ENCODE data around the gene SAMD10.
A peak's percentile ranks its signal among the peaks of the same experiment; 100 is the strongest.

The SAMD10 gene

GRCh38 chr20:64003960-64004725 is 24.7 kb upstream of the SAMD10 start:
- TF ChIP-seq CTCF (IDR thresholded peaks at IDR 0.05; ENCODE audit: unreplicated experiment in 3 of 3) = no peak
- Mint-ChIP-seq H3K27ac (peak overlapping the region in 1 of 3 experiments; percentile 84), H3K36me3 (ENCODE audit: low read depth) (peaks cover 59% of the 10 kb centered on the region), H3K4me1 (no peaks in the 10 kb centered on the region), H3K27me3 (ENCODE audit: low read depth) (no peaks in the 10 kb centered on the region), H3K4me3 (no peak overlapping the region), H3K9me3 (peaks cover 8% of the 10 kb centered on the region)

- Mint-ChIP-seq H3K36me3 (ENCODE audit: low read depth) (peaks cover 56% of the 10 kb centered on the region), H3K9me3 (no peaks in the 10 kb centered on the region), H3K4me1 (no peaks in the 10 kb centered on the region), H3K27ac (peak overlapping the region in 1 of 3 experiments; percentile 23), H3K27me3 (ENCODE audit: low read depth) (no peaks in the 10 kb centered on the region), H3K4me3 (no peak overlapping the region)
- TF ChIP-seq CTCF (IDR thresholded peaks at IDR 0.05; ENCODE audit: unreplicated experiment in 3 of 3) = no peak
Measured at GRCh38 chr20:64001607-64002011, 22.2 kb upstream of the SAMD10 start.

DNA sequence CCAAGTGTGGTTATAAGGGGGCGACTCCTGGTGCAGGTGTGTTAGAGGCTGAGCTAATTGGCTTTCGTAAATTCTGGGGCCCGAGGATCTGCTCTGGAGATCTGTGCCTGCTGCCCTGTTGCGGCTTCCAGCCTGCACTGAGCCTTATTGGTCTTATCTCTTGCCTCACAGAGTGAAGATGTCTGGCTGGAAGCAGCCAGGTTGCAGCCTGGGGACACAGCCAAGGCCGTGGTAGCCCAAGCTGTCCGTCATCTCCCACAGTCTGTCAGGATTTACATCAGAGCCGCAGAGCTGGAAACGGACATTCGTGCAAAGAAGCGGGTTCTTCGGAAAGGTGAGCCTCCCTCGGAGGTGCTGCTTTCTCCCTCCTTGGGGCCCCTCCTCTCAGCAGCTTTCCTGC is 21.5 kb upstream of the SAMD10 start:
- no peaks in the 10 kb centered on the region for H3K4me1 Mint-ChIP-seq
- H3K27ac Mint-ChIP-seq = no peak overlapping the region
- H3K9me3 Mint-ChIP-seq = no peaks in the 10 kb centered on the region
- TF ChIP-seq CTCF (IDR thresholded peaks at IDR 0.05; ENCODE audit: unreplicated experiment in 3 of 3) = no peak
- H3K27me3 Mint-ChIP-seq (ENCODE audit: low read depth) = no peaks in the 10 kb centered on the region
- no peak overlapping the region for H3K4me3 Mint-ChIP-seq
- H3K36me3 Mint-ChIP-seq (ENCODE audit: low read depth) = peaks cover 60% of the 10 kb centered on the region

- H3K9me3 Mint-ChIP-seq = no peaks in the 10 kb centered on the region
- H3K4me1 Mint-ChIP-seq = peaks cover 35% of the 10 kb centered on the region
- H3K27me3 Mint-ChIP-seq (ENCODE audit: low read depth) = peaks cover 3% of the 10 kb centered on the region
- peak overlapping the region; percentile 55 to 73 (median 73) for H3K4me3 Mint-ChIP-seq
- peak overlapping the region in 2 of 3 experiments; percentile 19 to 69 for H3K27ac Mint-ChIP-seq
- peaks cover 39% of the 10 kb centered on the region for H3K36me3 Mint-ChIP-seq (ENCODE audit: low read depth)
- TF ChIP-seq CTCF (IDR thresholded peaks at IDR 0.05; ENCODE audit: unreplicated experiment in 3 of 3) = no peak
Measured at GRCh38 chr20:63982937-63983336, 3.5 kb upstream of the SAMD10 start.

- peak; percentile 78 to 95 (median 83) for TF ChIP-seq CTCF (IDR thresholded peaks at IDR 0.05; ENCODE audit: unreplicated experiment in 3 of 3)
- Mint-ChIP-seq H3K36me3 (ENCODE audit: low read depth) (peaks cover 27% of the 10 kb centered on the region), H3K27ac (peak within 1 kb of the TSS; percentile 89 to 97 (median 95)), H3K4me1 (peaks cover 35% of the 10 kb centered on the region), H3K27me3 (ENCODE audit: low read depth) (peaks cover 3% of the 10 kb centered on the region), H3K9me3 (no peaks in the 10 kb centered on the region), H3K4me3 (peak within 1 kb of the TSS; percentile 95 to 99 (median 96))
Measured at GRCh38 chr20:63980806-63981728, 1.6 kb upstream of the SAMD10 start, which contains the start of gene PRPF6. Gene PRPF6 (plus strand): TSS chr20:63981132. CDS start chr20:63981246, 114 bp downstream.

Data from nephron (organoid).